ENCODE measurements around the gene UCK2. TPM values are rescaled to one million over a fixed set of nuclear protein-coding genes. Genes with fewer than 3 reads are reported as not detected.

Gene UCK2
- polyA plus RNA-seq, 3 donors, result 12.4 to 15.4 (median 12.8) TPM

DNA sequence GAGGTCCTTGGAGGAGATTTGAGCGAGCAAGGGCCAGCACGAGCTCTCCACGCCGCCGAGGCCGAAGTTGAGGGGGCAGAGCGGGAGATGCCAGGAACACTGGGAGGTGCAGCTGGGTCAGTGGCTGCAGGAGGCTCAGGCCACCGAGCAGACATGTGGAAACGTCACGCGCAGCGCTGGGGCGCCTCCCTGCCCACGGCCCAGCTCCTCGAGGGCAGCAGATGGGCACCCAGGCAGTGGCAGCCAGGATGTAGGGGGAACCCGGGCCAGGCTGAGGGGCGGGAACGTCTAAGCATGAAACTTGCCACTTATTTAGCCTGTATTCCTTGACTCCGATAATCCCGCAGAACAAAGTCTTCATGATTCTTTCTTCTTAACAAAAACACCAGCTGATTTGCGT, 114.1 kb downstream of the UCK2 start:
- H2AFZ ChIP-seq (ENCODE audit: insufficient read depth, low read depth, low read length, poor library complexity, severe bottlenecking), result no peak overlapping the region
- intact Hi-C loops (cut with micrococcal nuclease), result no loop called here
- H3K9me3 ChIP-seq (replicated peaks in 1 of 2; ENCODE audit: control insufficient read depth in 1 of 2, insufficient read depth in 1 of 2, low read length in 2 of 2), result no peaks in the 10 kb centered on the region
- H4K20me1 ChIP-seq (ENCODE audit: insufficient read depth, low read length), result no peaks in the 10 kb centered on the region
- WGBS (ENCODE audit: insufficient coverage), result 95% methylated on average over 13 of the region's 21 CpGs
- H3K79me2 ChIP-seq (ENCODE audit: insufficient read depth, low read length), result no peaks in the 10 kb centered on the region
- no peaks in the 10 kb centered on the region for H3K36me3 ChIP-seq (replicated peaks in 1 of 2; ENCODE audit: control insufficient read depth in 1 of 2, insufficient read depth in 2 of 2, low read length in 2 of 2)
- H3K36me3 Mint-ChIP-seq, result no peaks in the 10 kb centered on the region
- no peak for DNase-seq
- no peak overlapping the region for H3K27ac ChIP-seq (ENCODE audit: low read depth in 1 of 2, low read length in 2 of 2)
- H3K4me2 ChIP-seq (replicated peaks; ENCODE audit: extremely low read depth, low read length, poor library complexity, severe bottlenecking), result no peak overlapping the region
- no peak overlapping the region for H3K27ac Mint-ChIP-seq
- H3K9me3 Mint-ChIP-seq, result no peaks in the 10 kb centered on the region
- H3K4me1 ChIP-seq (ENCODE audit: control insufficient read depth in 1 of 2, insufficient read depth in 2 of 2, low read length in 2 of 2), result no peaks in the 10 kb centered on the region
- H3K27me3 Mint-ChIP-seq (ENCODE audit: low read depth in 3 of 3), result peaks cover 1 to 14% (median 6%) of the 10 kb centered on the region in 3 donors
- TF ChIP-seq, protein P1, sequence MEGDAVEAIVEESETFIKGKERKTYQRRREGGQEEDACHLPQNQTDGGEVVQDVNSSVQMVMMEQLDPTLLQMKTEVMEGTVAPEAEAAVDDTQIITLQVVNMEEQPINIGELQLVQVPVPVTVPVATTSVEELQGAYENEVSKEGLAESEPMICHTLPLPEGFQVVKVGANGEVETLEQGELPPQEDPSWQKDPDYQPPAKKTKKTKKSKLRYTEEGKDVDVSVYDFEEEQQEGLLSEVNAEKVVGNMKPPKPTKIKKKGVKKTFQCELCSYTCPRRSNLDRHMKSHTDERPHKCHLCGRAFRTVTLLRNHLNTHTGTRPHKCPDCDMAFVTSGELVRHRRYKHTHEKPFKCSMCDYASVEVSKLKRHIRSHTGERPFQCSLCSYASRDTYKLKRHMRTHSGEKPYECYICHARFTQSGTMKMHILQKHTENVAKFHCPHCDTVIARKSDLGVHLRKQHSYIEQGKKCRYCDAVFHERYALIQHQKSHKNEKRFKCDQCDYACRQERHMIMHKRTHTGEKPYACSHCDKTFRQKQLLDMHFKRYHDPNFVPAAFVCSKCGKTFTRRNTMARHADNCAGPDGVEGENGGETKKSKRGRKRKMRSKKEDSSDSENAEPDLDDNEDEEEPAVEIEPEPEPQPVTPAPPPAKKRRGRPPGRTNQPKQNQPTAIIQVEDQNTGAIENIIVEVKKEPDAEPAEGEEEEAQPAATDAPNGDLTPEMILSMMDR (IDR thresholded peaks at IDR 0.05), result no peak
- H3K4me3 Mint-ChIP-seq, result no peak overlapping the region
- H3K4me1 Mint-ChIP-seq, result no peaks in the 10 kb centered on the region
- H3K4me3 ChIP-seq (replicated peaks in 1 of 3; ENCODE audit: low read depth in 2 of 3, low read length in 3 of 3), result no peak overlapping the region
- no peak overlapping the region for H3K9ac ChIP-seq (ENCODE audit: insufficient read depth, low read length, poor library complexity, severe bottlenecking)
- H3K27me3 ChIP-seq (ENCODE audit: control insufficient read depth in 2 of 2, insufficient read depth in 2 of 2, low read length in 2 of 2), result no peaks in the 10 kb centered on the region

DNA sequence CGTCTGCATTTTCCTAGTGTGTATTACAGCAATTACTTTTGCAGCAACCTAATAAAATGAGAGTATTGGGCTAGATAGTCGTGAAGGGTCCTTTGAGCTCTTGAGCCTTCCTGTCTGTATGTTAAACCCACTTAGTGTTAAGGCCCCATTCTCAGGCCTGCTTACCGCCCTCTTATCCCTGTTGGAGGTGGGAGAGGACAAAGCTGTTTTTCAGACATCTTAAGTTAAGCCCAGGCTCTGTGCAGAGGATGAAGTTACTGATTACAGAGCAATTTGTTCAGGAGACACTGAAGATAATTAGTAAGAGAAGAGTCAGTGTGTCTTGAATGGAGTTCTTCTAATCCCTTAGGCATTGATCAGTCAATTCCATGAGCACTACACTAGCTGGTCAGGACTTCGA, 114.6 kb downstream of the UCK2 start:
- Histone ChIP-seq H3K79me2 (ENCODE audit: insufficient read depth, low read length) (no peaks in the 10 kb centered on the region), H3K9me3 (replicated peaks in 1 of 2; ENCODE audit: control insufficient read depth in 1 of 2, insufficient read depth in 1 of 2, low read length in 2 of 2) (no peaks in the 10 kb centered on the region), H3K27ac (ENCODE audit: low read depth in 1 of 2, low read length in 2 of 2) (no peak overlapping the region), H3K4me1 (ENCODE audit: control insufficient read depth in 1 of 2, insufficient read depth in 2 of 2, low read length in 2 of 2) (no peaks in the 10 kb centered on the region), H3K9ac (ENCODE audit: insufficient read depth, low read length, poor library complexity, severe bottlenecking) (no peak overlapping the region), H3K27me3 (ENCODE audit: control insufficient read depth in 2 of 2, insufficient read depth in 2 of 2, low read length in 2 of 2) (no peaks in the 10 kb centered on the region), H2AFZ (ENCODE audit: insufficient read depth, low read depth, low read length, poor library complexity, severe bottlenecking) (no peak overlapping the region), H3K4me2 (replicated peaks; ENCODE audit: extremely low read depth, low read length, poor library complexity, severe bottlenecking) (no peak overlapping the region), H3K4me3 (replicated peaks in 1 of 3; ENCODE audit: low read depth in 2 of 3, low read length in 3 of 3) (no peak overlapping the region), H3K36me3 (replicated peaks in 1 of 2; ENCODE audit: control insufficient read depth in 1 of 2, insufficient read depth in 2 of 2, low read length in 2 of 2) (no peaks in the 10 kb centered on the region), H4K20me1 (ENCODE audit: insufficient read depth, low read length) (no peaks in the 10 kb centered on the region)
- no peaks in the 10 kb centered on the region for H3K36me3 Mint-ChIP-seq
- no CpG with 5 or more reads among the region's 4 CpGs for WGBS (ENCODE audit: insufficient coverage)
- no peak overlapping the region for H3K4me3 Mint-ChIP-seq
- H3K9me3 Mint-ChIP-seq, result no peaks in the 10 kb centered on the region
- no peak for DNase-seq
- H3K4me1 Mint-ChIP-seq, result no peaks in the 10 kb centered on the region
- TF ChIP-seq, protein P1 (IDR thresholded peaks at IDR 0.05), result no peak
- no peak overlapping the region for H3K27ac Mint-ChIP-seq
- peaks cover 1 to 14% (median 6%) of the 10 kb centered on the region in 3 donors for H3K27me3 Mint-ChIP-seq (ENCODE audit: low read depth in 3 of 3)
- intact Hi-C loops (cut with micrococcal nuclease), result no loop called here

Data from CD14-positive monocyte (primary cell).